Endothelial cell of umbilical vein (primary cell): ENCODE measurements around the gene IRF5.

Source experiments
- EZH2 ChIP-seq: IDR thresholded peaks from 2 replicates; pipeline ENCODE4 v1.6.1; 2012; ENCODE audit warnings: borderline replicate concordance, low read depth, mild to moderate bottlenecking, moderate library complexity, low read length, inconsistent platforms; ENCODE audit not compliant: severe bottlenecking
- TF ChIP-seq, protein P1 (sequence below), 2 donors: IDR thresholded peaks; 1 replicate in 1 of 2; 2 replicates in 1 of 2; pipeline ENCODE4 v1.5.1; 2011; ENCODE audit warnings: low read length in 2 of 2, mild to moderate bottlenecking in 2 of 2, moderate library complexity in 2 of 2, control low read depth in 1 of 2, inconsistent platforms in 1 of 2, low read depth in 1 of 2; ENCODE audit not compliant: insufficient read depth in 1 of 2; ENCODE audit errors: extremely low read depth in 1 of 2
- TF ChIP-seq, protein P2 (sequence below): IDR thresholded peaks from 2 replicates; pipeline ENCODE4 v1.6.1; 2011; ENCODE audit not compliant: insufficient read depth, insufficient read length

GRCh38 chr7:128888039-128888755, 49.5 kb upstream of the IRF5 start:
- TF ChIP-seq EZH2: no peak
- TF ChIP-seq, protein P1, sequence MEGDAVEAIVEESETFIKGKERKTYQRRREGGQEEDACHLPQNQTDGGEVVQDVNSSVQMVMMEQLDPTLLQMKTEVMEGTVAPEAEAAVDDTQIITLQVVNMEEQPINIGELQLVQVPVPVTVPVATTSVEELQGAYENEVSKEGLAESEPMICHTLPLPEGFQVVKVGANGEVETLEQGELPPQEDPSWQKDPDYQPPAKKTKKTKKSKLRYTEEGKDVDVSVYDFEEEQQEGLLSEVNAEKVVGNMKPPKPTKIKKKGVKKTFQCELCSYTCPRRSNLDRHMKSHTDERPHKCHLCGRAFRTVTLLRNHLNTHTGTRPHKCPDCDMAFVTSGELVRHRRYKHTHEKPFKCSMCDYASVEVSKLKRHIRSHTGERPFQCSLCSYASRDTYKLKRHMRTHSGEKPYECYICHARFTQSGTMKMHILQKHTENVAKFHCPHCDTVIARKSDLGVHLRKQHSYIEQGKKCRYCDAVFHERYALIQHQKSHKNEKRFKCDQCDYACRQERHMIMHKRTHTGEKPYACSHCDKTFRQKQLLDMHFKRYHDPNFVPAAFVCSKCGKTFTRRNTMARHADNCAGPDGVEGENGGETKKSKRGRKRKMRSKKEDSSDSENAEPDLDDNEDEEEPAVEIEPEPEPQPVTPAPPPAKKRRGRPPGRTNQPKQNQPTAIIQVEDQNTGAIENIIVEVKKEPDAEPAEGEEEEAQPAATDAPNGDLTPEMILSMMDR (IDR thresholded peaks at IDR 0.05; ENCODE audit: extremely low read depth in 1 of 2, insufficient read depth in 1 of 2, low read depth in 1 of 2, low read length in 2 of 2): no peak
- TF ChIP-seq, protein P2, sequence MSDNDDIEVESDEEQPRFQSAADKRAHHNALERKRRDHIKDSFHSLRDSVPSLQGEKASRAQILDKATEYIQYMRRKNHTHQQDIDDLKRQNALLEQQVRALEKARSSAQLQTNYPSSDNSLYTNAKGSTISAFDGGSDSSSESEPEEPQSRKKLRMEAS: no peak
